Mucosa of descending colon (tissue), 3 donors: Measurements from ENCODE around the gene PDILT. TPM values are rescaled to one million over a fixed set of nuclear protein-coding genes. Genes with fewer than 3 reads are reported as not detected.

ENCODE experiments used
- ATAC-seq: fragments of 200-7000 bp; cut with Tn5 transposase; one replicate; pipeline ENCODE4 v1.9.1; 2020; ENCODE audit warnings: mild to moderate bottlenecking, moderate library complexity
- DNase-seq, 3 donors: peaks; one replicate each; pipeline ENCODE4 v3.0.0-alpha.2; 2020
- H3K36me3 ChIP-seq: fragments of 200-600 bp; one replicate; pipeline ENCODE4 v1.8.0; 2021; ENCODE audit warnings: low read depth, mild to moderate bottlenecking
- H3K4me1 ChIP-seq: fragments of 200-600 bp; one replicate; pipeline ENCODE4 v1.8.0; 2021; ENCODE audit warnings: low read depth, mild to moderate bottlenecking
- H3K4me3 ChIP-seq: fragments of 200-600 bp; one replicate; pipeline ENCODE4 v1.8.0; 2021; ENCODE audit warnings: mild to moderate bottlenecking
- H3K9me3 ChIP-seq: fragments of 200-600 bp; one replicate; pipeline ENCODE4 v1.8.0; 2021; ENCODE audit warnings: mild to moderate bottlenecking
- CTCF ChIP-seq: fragments of 200-600 bp; IDR thresholded peaks from one replicate; pipeline ENCODE4 v1.8.0; 2022; ENCODE audit warnings: antibody characterized with exemption, mild to moderate bottlenecking
- intact Hi-C, 2 donors: fragments of 100-400 bp; cut with DNase I in 1 of 2; cut with micrococcal nuclease in 1 of 2; formaldehyde crosslinking; loops; one replicate each; pipeline versions ENCODE4 v1.11.0 to v1.11.1; 2022; cut with DNase I, micrococcal nuclease
- total RNA-seq, 3 donors: library from RNA; stranded (reverse); fragmentation: NEBNext Ultra II Directional in 2 of 3; extraction: Animal tissue kit (Norgen Biotek cat#: 25700) in 2 of 3; gene quantifications; one replicate each; pipeline versions ENCODE4 v1.2.1 to v1.2.4, GENCODE V29; 2021 to 2023
- donor health status: DM: no; HTN: no; CAD: no; lungs with moderate emphysema.
- donor health status: DM: no; HTN: no; CAD: no.
- donor health status: DM: no; HTN: yes; CAD: no.

Gene PDILT
- total RNA-seq, 3 donors from 2014 or later, result not detected

- H3K9me3 ChIP-seq, result no peaks in the 10 kb centered on the region
- ATAC-seq (no peak), DNase-seq (no peak)
- no peaks in the 10 kb centered on the region for H3K36me3 ChIP-seq
- no peaks in the 10 kb centered on the region for H3K4me1 ChIP-seq
- no peak overlapping the region for H3K4me3 ChIP-seq
- TF ChIP-seq CTCF, result no peak
- intact Hi-C loops, result no loop called here
Measured at GRCh38 chr16:20395946-20396345, 8.6 kb downstream of the PDILT start.

- TF ChIP-seq CTCF, result no peak
- intact Hi-C loops, result no loop called here
- DNase-seq (peak in 2 of 3 donors; percentile 51 to 62), ATAC-seq (peak; percentile 73)
- H3K36me3 ChIP-seq, result no peaks in the 10 kb centered on the region
- H3K4me1 ChIP-seq, result no peaks in the 10 kb centered on the region
- H3K4me3 ChIP-seq, result no peak overlapping the region
- no peaks in the 10 kb centered on the region for H3K9me3 ChIP-seq
Measured at GRCh38 chr16:20393801-20394577, 10.5 kb downstream of the PDILT start.

DNA sequence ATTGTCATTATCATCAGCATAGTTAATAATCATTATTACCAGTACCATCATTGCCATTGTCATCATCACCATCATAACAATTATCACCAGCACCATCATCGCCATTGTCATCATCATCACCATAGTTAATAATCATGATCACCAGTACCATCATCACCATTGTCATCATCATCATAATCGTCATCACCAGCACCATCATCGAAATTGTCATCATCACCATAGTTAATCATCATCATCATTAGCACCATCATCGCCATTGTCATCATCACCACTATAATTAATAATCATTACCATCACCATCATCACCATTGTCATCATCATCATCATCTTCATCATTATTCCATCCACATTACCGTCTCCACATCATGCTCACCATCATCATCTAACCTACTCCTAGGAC lies 13.5 kb downstream of the PDILT start:
- Histone ChIP-seq H3K9me3 (no peaks in the 10 kb centered on the region), H3K36me3 (no peaks in the 10 kb centered on the region), H3K4me3 (no peak overlapping the region), H3K4me1 (no peaks in the 10 kb centered on the region)
- intact Hi-C loops, result no loop called here
- ATAC-seq, result no peak
- no peak for DNase-seq
- no peak for TF ChIP-seq CTCF

GRCh38 chr16:20388854-20389253 lies 15.7 kb downstream of the PDILT start:
- no peak for ATAC-seq
- Histone ChIP-seq H3K9me3 (no peaks in the 10 kb centered on the region), H3K4me1 (no peaks in the 10 kb centered on the region), H3K36me3 (no peaks in the 10 kb centered on the region), H3K4me3 (no peak overlapping the region)
- intact Hi-C loops, result loop anchor here in 1 of 2 donors (10.0 kb wide), 1 partner anchor 474 kb away; no protein-coding TSS in a partner anchor
- DNase-seq, result no peak
- no peak for TF ChIP-seq CTCF

DNA sequence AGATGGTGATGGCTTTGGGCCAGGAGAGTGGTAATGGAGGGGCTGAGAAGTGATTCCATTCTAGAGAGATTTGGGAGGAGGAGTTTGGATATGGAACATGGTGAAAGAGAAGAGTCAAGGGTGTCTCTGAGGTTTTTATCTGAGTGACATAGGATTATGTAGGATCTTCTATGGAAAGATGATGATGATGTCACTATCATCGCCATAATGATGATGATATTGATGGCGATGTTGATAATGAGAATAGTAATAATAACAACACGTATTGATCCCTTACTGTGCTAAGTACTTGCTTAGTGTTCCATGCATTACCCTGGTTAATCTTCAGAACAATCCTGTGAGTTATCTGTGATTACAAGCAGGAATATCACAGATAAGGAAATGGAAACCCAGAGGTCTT lies 16.6 kb downstream of the PDILT start:
- ATAC-seq (no peak), DNase-seq (no peak)
- no peak for TF ChIP-seq CTCF
- intact Hi-C loops, result loop anchor here in 1 of 2 donors (10.0 kb wide), 1 partner anchor 473 kb away; no protein-coding TSS in a partner anchor
- H3K4me1 ChIP-seq, result no peaks in the 10 kb centered on the region
- no peak overlapping the region for H3K4me3 ChIP-seq
- H3K36me3 ChIP-seq, result no peaks in the 10 kb centered on the region
- no peaks in the 10 kb centered on the region for H3K9me3 ChIP-seq
